NCI-H82 treated with DMSO at 0.1 percent for 48 hours (cell line): ENCODE results near the gene OR51L1.
"Not testable (repeated sequence)": the region's sequence is repeated elsewhere in the genome, so short reads cannot be mapped to it uniquely, and the experiment has no call there.

ENCODE experiments used
- DNase-seq: peaks from one replicate; lab custom pipeline; 2025; ENCODE audit not compliant: unreplicated experiment; lab: John Stamatoyannopoulos, UW

The OR51L1 gene, protein sequence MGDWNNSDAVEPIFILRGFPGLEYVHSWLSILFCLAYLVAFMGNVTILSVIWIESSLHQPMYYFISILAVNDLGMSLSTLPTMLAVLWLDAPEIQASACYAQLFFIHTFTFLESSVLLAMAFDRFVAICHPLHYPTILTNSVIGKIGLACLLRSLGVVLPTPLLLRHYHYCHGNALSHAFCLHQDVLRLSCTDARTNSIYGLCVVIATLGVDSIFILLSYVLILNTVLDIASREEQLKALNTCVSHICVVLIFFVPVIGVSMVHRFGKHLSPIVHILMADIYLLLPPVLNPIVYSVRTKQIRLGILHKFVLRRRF

DNA sequence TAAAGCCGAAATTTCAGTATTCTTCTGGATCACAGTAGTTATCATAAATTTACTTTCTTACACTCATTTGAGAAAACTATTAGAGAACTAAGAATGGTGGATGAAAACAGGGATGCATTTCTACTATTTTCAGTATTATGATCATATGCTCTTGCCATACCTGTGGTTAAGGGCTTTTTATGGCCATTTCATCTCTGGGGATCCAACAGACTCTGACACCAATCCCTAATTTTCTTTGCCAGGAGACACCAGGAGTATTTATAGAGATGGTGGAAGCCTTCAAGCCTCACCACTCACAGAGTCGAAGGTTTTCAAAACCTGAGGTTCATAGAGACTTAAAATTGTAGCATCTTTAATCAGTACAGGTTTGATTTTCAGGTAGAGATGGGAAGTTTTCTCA is at the start of gene OR51L1:
TSS of gene OR51L1 (plus strand) at position 301 of the 400 bp plus-strand sequence. CDS start 4,132 bp downstream, outside the sequence.
- DNase-seq: no peak

DNA sequence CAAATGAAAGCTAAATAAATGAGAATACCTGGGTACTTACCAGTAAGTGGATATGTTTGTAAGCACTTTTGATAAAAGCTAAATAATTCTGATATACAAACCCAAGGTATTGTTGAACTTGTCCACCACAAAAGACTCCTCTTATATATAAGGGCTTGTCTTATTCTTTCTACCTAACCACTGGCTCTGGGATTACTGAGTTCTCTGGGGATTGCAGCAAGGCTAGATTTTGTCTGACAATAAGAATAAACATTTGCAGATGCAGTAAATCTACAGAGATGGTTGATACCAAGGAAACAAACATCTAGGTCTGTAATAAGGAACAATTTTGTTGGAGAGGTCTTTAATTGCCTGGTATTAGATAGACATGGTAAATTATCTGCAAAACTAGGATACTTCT is 47.1 kb upstream of the OR51L1 start, which contains the start of gene OR51A4:
TSS of gene OR51A4 (minus strand) at position 101 of the 400 bp plus-strand sequence. CDS start 505 bp downstream, outside the sequence.
- no peak for DNase-seq

DNA sequence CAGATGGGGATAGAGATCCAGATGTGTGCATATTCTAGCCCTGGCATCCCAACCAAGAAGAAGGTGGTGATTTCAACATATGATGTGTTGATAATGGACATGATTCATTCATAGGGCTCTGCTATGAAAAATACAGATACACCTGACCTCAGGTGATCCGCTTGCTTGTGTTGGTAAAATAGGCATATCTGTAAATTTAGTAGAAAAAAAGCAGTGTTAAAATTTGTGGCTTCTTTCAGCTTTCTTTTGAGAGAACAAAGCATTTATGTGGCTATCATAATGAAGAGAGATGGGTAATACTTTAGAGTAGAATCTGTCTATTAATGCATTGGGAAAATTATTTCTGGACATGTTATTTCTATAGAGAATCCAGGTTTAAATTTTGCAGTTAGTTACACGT is 39.0 kb upstream of the OR51L1 start, which contains the start of gene OR51A2:
TSS of gene OR51A2 (minus strand) at position 101 of the 400 bp plus-strand sequence. CDS start at position 101, 0 bp downstream.
- DNase-seq: not testable (repeated sequence)

DNA sequence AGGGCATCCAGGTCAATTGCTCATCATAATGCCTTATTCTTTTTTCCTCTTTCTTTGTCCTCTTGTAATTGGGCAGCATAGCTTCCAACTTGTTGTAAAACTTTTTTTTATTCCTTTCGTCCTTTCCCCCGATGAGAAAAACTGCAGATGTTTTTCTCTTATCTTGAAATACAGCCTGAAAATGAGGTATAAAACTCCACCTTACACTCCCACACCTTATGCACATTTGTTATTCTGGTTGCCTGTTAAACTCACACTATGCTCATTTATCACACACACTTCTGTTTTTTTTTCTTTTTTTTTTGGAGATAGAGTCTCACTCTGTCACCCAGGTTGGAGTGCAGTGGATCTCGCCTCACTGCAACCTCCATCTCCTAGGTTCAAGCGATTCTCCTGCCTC is 37.3 kb upstream of the OR51L1 start:
- DNase-seq: no peak

DNA sequence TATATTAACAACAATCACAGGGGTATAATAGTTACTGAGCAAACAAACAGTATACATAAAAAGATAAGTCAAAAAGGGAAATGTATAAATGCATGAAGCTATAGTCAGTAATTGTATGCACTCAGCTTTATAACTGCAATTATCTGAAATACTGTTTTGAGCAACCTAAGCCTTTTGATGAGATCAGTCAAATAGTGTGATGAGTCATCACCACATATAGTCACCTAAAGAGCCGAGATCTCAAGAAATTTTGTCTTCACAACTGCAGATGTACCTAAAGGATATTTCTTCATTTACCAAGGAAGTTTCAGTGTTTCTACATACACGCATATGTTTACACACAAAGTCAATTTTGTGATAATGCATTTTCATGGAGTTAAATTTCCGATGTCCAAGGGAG is 33.8 kb upstream of the OR51L1 start:
- DNase-seq: no peak

DNA sequence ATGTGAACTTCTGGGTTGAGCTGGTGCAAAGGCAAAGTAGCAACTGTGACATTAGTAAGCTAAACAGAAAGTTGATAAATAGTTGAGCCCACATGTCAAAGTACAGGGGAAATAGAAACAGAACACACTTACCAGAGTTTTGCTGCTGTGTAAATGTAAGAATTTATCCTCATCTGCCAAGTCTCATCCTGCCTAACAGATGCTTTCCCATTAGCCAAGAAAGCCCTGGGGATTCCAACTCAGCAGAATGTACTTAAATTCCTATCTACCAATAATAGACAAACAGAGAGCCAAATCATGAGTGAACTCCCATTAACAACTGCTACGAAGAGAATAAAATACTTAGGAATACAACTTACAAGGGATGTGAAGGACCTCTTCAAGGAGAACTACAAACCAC is 31.8 kb upstream of the OR51L1 start:
- DNase-seq: no peak

DNA sequence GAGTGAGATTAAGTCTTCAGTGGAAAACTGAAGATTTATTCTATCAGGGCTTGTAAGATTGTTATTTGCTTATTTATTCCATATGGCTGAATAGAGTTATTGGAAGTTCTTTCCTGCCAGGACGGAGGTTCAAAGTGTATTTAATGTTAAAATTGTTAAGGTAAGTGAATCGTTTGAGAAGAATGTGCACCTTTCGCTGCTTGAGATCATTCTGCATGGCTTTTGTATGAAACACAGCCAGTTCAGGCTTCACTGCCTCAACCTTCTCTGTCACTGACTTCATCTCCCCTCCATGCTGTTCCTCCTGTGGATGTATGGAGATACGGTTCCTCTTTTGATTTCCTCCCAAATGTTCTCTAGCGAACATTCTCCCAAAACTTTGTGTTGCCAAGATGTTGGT is 19.2 kb upstream of the OR51L1 start:
- DNase-seq: no peak

DNA sequence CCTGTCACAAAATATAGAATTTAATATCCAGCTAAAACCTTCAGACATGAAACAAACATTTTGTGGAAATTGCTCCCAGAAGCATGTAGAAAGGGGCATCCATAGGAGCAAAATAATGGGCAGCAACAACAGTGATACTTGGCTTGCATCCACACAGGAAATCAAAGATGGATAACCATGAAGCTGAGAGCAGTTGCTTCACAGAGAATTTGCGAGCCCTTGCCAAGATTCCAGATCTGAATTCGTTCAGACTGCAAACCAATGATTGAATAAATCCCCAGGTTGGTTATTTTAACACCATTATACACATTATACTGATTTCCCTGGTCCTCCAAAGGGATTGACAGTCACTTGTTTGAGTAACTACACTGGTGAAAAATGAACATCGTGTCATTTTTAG is 15.6 kb upstream of the OR51L1 start:
- DNase-seq: no peak

DNA sequence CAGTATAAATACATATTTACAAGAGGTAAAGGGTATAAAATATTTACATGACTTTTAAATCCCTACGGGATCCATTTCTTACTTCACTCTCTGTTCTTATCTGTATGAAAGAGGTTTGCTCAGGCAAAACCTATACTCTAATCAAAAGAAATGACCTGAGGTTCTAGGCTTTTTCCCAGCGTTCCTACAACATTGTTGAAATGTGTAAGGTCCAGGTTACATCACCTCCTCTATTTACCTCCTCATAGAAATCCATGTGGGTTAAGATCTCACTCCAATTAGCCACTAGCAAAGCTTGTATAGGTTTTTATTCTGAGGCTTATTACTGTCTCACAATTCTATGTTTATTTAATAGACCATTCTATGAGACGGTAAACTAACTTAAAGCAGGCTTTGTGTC is 12.0 kb upstream of the OR51L1 start:
- no peak for DNase-seq

DNA sequence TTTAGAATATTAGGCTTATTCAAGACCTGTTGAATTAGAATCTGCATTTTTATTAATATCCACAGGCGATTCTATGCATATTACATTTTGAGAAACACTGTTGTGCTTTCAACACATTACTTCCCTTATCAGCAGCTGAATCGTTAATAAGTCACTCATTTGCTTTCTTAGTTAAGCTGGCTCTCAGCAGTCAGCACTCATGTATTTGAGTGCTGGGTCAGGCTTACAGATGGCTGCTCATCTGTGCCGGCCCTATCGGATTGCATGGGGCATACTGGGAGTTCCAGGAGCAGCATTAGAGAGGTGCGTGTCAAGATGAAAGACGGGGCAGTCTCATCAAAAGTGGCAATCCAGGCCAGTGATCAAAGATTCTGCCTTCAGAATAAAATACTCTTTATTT is 10.8 kb upstream of the OR51L1 start:
- DNase-seq: peak; percentile 40

DNA sequence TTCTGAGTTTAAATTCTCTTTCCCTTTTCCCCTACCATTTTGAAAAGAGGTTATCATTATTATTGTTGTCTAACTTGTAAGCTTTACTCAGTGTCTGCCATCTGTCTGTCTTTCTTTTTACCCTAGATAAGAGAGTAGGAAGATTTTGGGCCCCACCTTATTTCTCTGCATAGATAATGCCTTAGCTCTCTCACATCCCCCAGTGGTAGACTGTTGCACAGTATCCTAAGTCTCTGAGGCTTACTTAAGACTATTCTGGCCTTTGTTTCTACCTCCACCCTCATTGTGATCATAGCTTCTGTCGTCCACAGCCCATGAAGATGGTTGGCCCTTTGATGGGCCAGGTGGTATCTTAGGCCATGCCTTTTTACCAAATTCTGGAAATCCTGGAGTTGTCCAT is 3.6 kb upstream of the OR51L1 start:
- DNase-seq: no peak

DNA sequence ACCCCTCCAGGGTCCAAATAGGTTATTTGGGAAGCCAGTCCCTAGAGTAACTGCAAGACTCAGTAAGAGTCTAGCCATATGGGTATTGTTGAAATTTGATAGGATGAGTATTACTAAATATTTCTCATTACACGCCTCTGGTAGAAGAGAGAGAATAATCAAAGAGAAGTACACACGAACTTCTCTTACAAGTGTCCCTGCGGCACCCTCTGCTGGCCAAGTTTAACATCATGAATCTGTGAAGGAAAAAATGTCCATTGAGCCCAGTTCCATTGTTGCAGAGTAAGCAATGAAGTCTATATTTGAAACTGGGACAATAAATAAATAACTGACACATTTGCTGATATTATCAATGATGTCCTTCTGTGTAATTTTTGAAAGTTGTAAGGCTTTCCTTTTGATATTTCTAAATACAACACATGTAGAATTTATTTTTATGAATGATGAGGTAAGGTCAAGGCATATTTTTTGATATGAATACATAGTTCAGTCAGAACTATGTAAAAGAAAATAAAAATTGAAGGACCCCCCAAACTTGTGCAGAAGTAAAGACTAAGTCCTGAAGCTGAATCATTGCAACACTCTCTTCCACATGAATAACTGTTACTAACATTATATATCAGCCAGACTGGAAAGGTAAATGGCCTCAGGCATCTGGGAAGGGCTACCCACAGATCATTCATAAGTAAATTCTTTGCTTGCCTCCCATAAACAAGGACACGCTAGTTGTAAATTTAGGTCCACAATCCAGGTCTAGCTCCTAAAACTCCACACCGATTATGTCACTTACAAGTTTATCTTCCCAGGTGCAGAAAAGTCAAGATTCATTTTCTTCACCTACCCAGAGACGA is 10.0 kb downstream of the OR51L1 start:
- no peak for DNase-seq

DNA sequence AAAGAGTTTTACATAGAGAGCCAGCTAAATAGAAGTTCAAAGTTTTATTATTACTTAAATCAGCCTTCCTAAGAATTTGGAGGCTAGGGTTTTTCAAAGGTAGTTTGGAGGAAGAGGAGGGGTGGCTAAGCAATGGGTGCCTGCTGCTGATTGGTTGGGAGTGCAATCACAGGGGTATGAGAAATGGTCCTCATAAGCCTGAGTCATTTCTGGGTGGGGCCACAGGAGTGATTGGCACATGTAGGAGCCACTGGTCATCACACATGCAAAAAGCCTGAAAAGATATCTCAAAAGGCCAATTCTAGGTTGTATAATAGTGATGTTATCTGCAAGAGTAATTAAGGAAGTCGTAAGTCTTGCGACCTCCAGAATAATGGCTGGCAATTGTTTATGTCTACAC is 12.9 kb downstream of the OR51L1 start:
- DNase-seq: no peak

DNA sequence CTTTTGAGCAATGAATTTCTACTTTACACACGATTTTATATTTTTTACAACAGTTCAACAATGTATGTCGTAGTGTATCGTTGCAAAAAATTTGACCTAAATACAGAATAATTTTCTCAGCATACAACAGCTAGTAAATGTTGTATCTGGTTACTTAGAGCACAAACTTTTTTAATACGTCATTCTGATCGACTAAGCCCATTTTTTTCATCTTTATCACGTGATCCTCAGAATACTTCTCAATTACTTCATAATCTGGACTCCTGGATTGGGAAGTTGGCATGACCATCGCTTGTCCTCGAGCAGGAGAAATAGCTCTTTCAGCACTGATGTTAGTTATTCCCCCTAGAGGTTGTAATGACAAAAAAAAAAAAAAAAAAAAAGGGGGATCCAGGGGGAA is 16.6 kb downstream of the OR51L1 start:
- DNase-seq: no peak

DNA sequence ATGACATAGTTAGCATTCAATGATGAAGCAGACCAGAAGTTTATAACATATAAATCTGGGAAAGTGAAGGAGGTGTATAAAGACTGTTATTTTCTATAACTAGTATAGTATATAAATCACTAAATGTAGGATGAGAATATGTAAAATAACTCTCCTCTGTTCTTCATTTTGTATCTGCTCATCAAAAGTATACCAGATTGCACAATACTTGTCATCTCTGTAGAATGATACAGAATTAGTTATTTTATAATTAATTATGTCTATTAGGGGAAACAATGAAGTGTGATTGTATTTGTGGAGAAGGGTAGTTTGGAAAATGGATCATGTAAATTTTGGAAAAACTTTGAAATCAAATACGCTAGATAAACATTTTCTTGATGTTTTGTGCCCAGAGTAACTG is 18.4 kb downstream of the OR51L1 start:
- DNase-seq: no peak

DNA sequence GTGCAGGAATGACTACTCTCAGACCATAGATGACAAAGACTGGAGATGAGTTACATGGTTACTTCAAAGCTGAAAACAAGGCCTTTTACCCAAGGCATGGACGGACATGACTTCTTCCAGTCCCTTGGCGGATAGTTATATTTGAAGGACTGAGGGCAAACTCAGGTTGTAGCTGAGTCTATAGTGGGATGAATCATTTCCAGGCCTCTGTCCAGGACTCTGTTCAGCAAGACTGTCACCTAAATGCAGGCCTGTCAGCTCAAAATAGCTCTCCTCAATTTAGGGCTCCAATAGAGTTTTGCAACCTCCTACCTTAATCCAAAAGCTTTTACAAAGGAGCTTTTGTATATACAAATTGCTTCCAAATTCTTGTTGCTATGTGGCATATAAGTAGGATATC is 27.3 kb downstream of the OR51L1 start:
- DNase-seq: no peak

DNA sequence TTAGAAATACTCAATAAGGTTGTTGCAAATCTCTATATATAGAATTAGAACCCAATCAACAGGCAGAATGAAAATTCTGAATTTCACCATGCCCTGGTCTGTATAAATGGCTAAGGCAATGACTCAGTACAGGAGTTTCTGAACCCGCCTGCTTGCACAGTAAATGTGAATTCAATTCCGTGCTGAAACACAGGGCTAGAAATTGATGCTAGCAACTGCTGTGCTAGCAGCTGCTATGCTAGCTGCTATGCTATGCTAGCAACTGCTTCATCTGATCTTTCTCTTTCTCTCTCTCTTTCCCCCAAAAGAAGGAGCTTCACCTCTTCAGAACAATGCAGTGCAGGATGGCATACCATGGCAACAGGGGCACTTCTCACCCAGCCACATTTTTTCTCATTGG is 42.0 kb downstream of the OR51L1 start:
- no peak for DNase-seq

DNA sequence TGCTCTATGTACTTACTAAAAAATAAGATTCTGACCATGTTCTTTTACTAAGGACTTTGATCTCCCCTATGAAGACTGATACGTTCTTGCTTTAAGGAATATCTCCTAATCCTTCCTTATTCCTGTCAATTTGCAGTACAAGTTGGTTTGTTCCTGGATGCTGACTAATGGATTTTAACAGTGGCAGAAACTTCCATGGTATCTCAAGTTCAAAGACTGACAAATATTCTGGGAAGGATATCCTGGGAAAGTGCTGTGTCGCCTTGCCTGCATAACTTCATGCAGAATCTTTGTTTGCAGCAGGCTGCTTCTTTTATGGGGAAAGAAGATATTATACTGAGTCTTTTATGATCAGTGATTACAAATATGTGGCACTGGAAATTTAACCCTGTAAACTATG is 43.3 kb downstream of the OR51L1 start:
- no peak for DNase-seq

DNA sequence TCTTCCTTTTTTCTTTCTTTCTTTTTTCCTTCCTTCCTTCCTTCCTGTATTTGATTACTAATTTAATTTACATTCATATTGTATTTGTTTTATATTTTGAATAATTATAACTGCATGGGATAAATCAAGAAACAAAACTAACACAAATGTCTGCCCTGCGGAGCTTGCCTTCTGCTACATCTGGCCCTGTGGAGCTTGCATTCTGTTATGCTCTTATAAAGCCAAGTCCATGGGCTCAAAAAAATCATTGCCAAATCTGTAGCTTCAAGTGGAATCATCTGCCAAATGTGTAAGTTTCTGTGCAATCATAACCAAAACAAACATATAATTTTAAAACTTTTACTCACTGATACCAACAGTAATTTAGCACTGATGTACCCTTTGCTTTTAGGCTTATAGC is 43.7 kb downstream of the OR51L1 start:
- no peak for DNase-seq

DNA sequence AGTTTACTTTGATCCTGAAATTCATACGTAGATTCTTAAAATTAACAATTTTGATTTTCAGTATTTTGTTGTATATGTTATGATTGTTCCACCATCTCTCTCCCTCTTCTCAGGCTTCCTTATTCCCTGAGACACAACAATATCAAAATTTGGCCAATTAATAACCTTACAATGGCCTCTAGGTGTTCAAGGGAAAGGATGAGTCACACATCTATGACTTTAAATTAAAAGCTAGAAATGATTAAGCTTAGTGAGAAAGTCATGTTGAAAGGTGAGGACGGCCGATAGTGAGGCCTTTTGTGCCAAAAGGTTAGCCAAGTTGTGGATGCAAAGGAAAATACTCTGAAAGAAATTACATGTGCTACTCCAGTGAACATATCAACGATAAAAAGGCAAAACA is 46.2 kb downstream of the OR51L1 start:
- no peak for DNase-seq

DNA sequence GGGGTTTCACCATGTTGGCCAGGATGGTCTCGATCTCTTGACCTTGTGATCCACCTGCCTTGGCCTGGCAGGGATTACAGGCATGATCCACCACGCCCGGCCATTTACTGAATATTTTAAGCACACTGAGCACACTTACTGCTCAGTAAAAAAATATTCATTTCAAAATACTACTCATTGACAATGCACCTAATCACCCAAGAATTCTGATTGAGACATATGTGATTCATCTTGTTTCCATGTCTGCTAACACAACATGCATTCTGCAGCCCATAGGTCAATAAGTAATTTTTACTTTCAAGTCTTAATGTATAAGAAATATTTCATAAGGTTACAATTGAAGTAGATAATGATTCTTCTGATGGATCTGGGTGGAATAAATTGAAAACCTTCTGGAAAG is 47.4 kb downstream of the OR51L1 start:
- DNase-seq: no peak

DNA sequence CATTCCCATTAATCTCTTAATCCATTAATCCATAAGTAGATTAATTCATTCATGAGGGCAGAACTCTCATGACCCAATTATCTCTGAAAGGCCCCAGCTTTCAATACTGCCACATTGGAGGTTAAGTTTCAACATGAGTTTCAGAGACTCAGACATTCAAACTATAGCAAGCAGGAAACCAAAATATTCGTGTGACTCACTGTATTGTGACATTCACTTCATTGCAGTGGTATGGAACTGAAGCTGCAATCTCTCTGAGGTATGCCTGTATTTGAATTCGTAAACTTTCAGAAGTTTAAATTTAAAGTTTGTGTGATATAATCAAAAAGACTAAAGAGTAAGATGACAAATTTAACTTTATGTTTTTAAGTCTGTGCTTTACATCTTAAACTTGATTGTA is 48.7 kb downstream of the OR51L1 start:
- peak; percentile 54 for DNase-seq
